NCI-H1417 (cell line): ENCODE results near the gene KAT5.
"Not testable (repeated sequence)": the region's sequence is repeated elsewhere in the genome, so short reads cannot be mapped to it uniquely, and the experiment has no call there.

Experiments
- DNase-seq, 3 experiments: peaks; one replicate each; lab custom pipeline; 2025; lab: John Stamatoyannopoulos, UW

KAT5 gene

GRCh38 chr11:65711785-65712632 lies at the start of gene KAT5:
Gene KAT5 (plus strand): TSS chr11:65712252. CDS start chr11:65712268, 16 bp downstream.
- peak; percentile 98 to 100 (median 100) for DNase-seq

GRCh38 chr11:65662799-65663638 lies 49.0 kb upstream of the KAT5 start, which contains the start of gene RELA:
Gene RELA (minus strand): TSS chr11:65662916. CDS start chr11:65662832, 84 bp downstream.
- DNase-seq = peak; percentile 88 to 95 (median 90)

- peak in 2 of 3 experiments; percentile 40 to 69 for DNase-seq
These were observed 48.3 kb upstream of the KAT5 start for GRCh38 chr11:65663639-65664200.

- no peak for DNase-seq
These were observed 39.7 kb upstream of the KAT5 start for GRCh38 chr11:65672180-65672860.

GRCh38 chr11:65672982-65673381 lies 39.1 kb upstream of the KAT5 start:
- no peak for DNase-seq

- no peak for DNase-seq
These were observed 31.8 kb upstream of the KAT5 start for GRCh38 chr11:65680192-65680743.

- not testable (repeated sequence) for DNase-seq
These were observed 28.6 kb upstream of the KAT5 start for GRCh38 chr11:65683480-65683879.

- no peak for DNase-seq
These were observed 26.1 kb upstream of the KAT5 start for GRCh38 chr11:65685981-65686380.

- DNase-seq = not testable (repeated sequence)
These were observed 20.2 kb upstream of the KAT5 start for GRCh38 chr11:65691847-65692246.

- DNase-seq = no peak
These were observed 19.7 kb upstream of the KAT5 start for GRCh38 chr11:65692367-65692766.

GRCh38 chr11:65695459-65696241 lies 16.4 kb upstream of the KAT5 start:
- peak; percentile 15 to 90 (median 66) for DNase-seq

- no peak for DNase-seq
These were observed 15.1 kb upstream of the KAT5 start for GRCh38 chr11:65696802-65697552.

GRCh38 chr11:65698205-65698604 lies 13.8 kb upstream of the KAT5 start:
- no peak for DNase-seq

GRCh38 chr11:65699306-65699705 lies 12.7 kb upstream of the KAT5 start:
- no peak for DNase-seq

GRCh38 chr11:65700399-65700798 lies 11.7 kb upstream of the KAT5 start:
- DNase-seq = peak in 1 of 3 experiments; percentile 18

- no peak for DNase-seq
These were observed 10.4 kb upstream of the KAT5 start for GRCh38 chr11:65701686-65702085.

GRCh38 chr11:65703846-65704245 lies 8.2 kb upstream of the KAT5 start:
- DNase-seq = no peak

GRCh38 chr11:65706303-65706763 lies 5.7 kb upstream of the KAT5 start:
- peak; percentile 49 to 85 (median 65) for DNase-seq

GRCh38 chr11:65707002-65707401 lies 5.0 kb upstream of the KAT5 start:
- not testable (repeated sequence) for DNase-seq

- no peak for DNase-seq
These were observed 3.6 kb upstream of the KAT5 start for GRCh38 chr11:65708451-65708850.
